ENCODE measurements around the gene CACNA1B. TPM values are rescaled to one million over a fixed set of nuclear protein-coding genes. Genes with fewer than 3 reads are reported as not detected.
A peak's percentile ranks its signal among the peaks of the same experiment; 100 is the strongest.

Gene CACNA1B
- total and polyA plus RNA-seq, 9 donors = 0.01 to 3.8 (median 0.16) TPM; not detected in 1

DNA sequence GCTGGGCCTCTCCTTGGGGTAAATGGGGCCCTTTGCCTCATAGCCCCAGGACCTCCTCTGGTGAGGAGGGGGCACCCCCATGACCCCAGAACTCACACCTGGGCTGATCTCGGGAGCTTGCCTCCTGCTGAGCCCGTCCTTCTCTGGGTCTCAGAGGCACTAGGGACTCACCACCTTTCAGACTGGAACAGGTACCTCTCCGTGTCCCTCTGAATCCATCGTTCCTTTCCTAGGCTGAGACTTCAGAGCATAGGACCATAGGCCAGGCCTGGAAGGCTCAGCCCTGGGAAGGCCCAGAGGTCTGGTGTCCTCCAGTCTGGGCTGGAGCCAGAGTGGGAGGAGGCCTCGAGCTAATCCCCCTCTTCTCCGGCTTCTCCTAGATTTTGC lies 97.9 kb downstream of the CACNA1B start:
- Histone ChIP-seq H3K36me3 (no peaks in the 10 kb centered on the region), H3K27me3 (no peaks in the 10 kb centered on the region), H3K4me1 (ENCODE audit: insufficient read depth) (no peaks in the 10 kb centered on the region), H3K27ac (no peak overlapping the region), H3K9me3 (no peaks in the 10 kb centered on the region), H3K4me3 (no peak overlapping the region)
- DNase-seq = peak in 1 of 5 donors; percentile 18
- intact Hi-C loops (cut with DNase I) = no loop called here
- WGBS, 3 donors = 79 to 87% (median 81%) methylated on average over 6 of the region's 6 CpGs
- TF ChIP-seq, protein P1, sequence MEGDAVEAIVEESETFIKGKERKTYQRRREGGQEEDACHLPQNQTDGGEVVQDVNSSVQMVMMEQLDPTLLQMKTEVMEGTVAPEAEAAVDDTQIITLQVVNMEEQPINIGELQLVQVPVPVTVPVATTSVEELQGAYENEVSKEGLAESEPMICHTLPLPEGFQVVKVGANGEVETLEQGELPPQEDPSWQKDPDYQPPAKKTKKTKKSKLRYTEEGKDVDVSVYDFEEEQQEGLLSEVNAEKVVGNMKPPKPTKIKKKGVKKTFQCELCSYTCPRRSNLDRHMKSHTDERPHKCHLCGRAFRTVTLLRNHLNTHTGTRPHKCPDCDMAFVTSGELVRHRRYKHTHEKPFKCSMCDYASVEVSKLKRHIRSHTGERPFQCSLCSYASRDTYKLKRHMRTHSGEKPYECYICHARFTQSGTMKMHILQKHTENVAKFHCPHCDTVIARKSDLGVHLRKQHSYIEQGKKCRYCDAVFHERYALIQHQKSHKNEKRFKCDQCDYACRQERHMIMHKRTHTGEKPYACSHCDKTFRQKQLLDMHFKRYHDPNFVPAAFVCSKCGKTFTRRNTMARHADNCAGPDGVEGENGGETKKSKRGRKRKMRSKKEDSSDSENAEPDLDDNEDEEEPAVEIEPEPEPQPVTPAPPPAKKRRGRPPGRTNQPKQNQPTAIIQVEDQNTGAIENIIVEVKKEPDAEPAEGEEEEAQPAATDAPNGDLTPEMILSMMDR (IDR thresholded peaks at IDR 0.05) = no peak
- TF ChIP-seq EP300 (IDR thresholded peaks at IDR 0.05) (no peak), POLR2A (IDR thresholded peaks at IDR 0.05) (no peak)

- no peak overlapping the region for H3K27ac ChIP-seq
- H3K27me3 ChIP-seq = no peaks in the 10 kb centered on the region
- no peaks in the 10 kb centered on the region for H3K4me1 ChIP-seq (ENCODE audit: insufficient read depth)
- DNase-seq = peak in 1 of 5 donors; percentile 6
- H3K4me3 ChIP-seq = no peak overlapping the region
- TF ChIP-seq POLR2A (IDR thresholded peaks at IDR 0.05) (no peak), EP300 (IDR thresholded peaks at IDR 0.05) (no peak)
- TF ChIP-seq, protein P1 (IDR thresholded peaks at IDR 0.05) = no peak
- intact Hi-C loops (cut with DNase I) = no loop called here
- 70 to 87% (median 78%) methylated on average over 8 of the region's 8 CpGs for WGBS, 3 donors
- no peaks in the 10 kb centered on the region for H3K9me3 ChIP-seq
- H3K36me3 ChIP-seq = no peaks in the 10 kb centered on the region
These were observed 98.5 kb downstream of the CACNA1B start for GRCh38 chr9:137975936-137976565.

DNA sequence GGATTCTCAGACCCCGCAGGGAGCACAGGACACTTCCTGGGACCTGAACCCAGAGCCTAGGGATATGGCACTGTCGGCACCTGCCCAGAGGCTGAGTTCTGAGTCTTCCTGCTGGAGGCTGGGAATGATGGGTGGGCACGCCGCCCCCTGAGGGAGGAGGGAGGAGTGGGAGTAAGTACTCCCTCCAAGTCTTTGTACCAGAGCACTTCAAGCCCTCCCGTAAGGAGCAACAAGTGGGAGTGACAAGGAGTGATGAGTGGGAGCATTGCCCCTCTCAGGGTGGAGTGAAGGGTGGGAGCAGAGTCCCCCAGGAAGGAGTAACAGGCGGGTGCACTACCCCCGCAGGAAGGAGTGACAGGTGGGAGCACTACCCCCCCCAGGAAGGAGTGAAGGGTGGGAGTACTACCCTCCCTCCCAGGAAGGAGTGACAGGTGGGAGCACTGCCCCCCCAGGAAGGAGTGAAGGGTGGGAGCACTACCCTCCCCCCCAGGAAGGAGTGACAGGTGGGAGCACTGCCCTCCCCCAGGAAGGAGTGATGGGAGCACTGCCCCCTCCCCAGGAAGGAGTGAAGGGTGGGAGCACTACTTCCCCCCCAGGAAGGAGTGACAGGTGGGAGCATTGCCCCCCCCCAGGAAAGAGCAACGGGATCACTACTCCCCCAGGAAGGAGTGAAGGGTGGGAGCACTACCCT lies 100.1 kb downstream of the CACNA1B start:
- DNase-seq = peak in 1 of 5 donors; percentile 15
- TF ChIP-seq, protein P1 (IDR thresholded peaks at IDR 0.05) = no peak
- TF ChIP-seq POLR2A (IDR thresholded peaks at IDR 0.05) (no peak), EP300 (IDR thresholded peaks at IDR 0.05) (no peak)
- no peaks in the 10 kb centered on the region for H3K36me3 ChIP-seq
- no peaks in the 10 kb centered on the region for H3K4me1 ChIP-seq (ENCODE audit: insufficient read depth)
- H3K4me3 ChIP-seq = no peak overlapping the region
- intact Hi-C loops (cut with DNase I) = no loop called here
- no peak overlapping the region for H3K27ac ChIP-seq
- 52 to 60% (median 59%) methylated on average over 8 of the region's 8 CpGs for WGBS, 3 donors
- H3K9me3 ChIP-seq = no peaks in the 10 kb centered on the region
- H3K27me3 ChIP-seq = no peaks in the 10 kb centered on the region

DNA sequence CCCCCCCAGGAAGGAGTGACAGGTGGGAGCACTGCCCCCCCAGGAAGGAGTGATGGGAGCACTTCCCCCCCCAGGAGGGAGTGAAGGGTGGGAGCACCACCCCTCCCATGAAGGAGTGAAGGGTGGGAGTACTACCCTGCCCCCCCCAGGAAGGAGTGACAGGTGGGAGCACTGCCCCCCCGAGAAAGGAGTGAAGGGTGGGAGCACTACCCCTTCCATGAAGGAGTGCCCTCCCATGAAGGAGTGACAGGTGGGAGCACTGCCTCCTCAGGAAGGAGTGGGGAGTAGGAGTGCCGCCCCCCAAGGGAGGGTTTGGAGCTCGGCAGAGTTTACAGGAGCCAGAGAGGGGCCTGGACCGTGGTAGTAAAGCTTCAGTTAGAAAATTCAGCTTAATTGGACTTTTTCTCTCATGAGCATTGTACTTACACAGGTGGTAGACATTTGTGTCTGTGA lies 100.7 kb downstream of the CACNA1B start:
- TF ChIP-seq, protein P1 (IDR thresholded peaks at IDR 0.05) = no peak
- no peak for TF ChIP-seq POLR2A (IDR thresholded peaks at IDR 0.05)
- no peak for TF ChIP-seq EP300 (IDR thresholded peaks at IDR 0.05)
- H3K36me3 ChIP-seq = no peaks in the 10 kb centered on the region
- no peak overlapping the region for H3K27ac ChIP-seq
- H3K27me3 ChIP-seq = no peaks in the 10 kb centered on the region
- intact Hi-C loops (cut with DNase I) = no loop called here
- no peak for DNase-seq
- 57 to 63% (median 62%) methylated on average over 4 of the region's 4 CpGs for WGBS, 3 donors
- no peaks in the 10 kb centered on the region for H3K9me3 ChIP-seq
- H3K4me1 ChIP-seq (ENCODE audit: insufficient read depth) = no peaks in the 10 kb centered on the region
- no peak overlapping the region for H3K4me3 ChIP-seq
